Eye (tissue), 1 donor: ENCODE measurements around the gene BNC2.

ENCODE experiments used
- DNase-seq: peaks from one replicate; pipeline ENCODE4 v3.0.0-alpha.2; 2015

Gene BNC2

DNA sequence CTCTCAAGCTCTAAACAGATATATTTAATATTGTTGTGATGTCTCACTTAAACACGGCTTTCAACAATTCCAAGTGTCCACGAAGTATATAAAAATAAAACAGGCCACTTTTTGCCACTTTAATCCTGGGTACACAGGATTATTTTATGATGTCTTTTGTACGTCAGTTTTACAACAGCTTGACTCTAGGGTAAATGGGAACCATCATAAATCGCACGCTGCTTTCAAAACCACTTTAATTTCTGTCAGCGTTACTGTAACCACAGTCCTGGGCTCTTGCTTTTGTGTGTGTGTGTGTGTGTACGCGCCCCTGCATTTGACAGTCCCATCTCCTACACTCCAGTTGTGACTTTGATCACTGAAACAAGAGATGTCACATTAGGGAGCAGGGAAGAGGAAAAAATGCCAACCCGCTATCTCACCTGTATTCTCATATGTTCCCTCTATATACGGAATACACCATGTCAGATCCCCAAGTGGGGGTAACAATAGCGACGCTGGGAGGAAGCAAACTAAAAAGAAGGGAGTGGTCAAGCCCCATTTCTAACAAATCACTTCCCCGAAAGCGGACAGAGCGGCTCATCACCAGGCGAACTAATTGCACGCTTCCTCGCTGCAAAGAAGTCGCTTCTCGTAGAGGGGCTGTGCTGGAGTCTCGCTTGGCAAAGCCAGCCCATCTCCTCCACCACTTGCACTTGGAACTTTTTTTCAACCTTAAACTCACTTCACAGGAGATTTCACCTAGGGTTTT lies 1.2 kb downstream of the BNC2 start:
- DNase-seq = peak; percentile 73

DNA sequence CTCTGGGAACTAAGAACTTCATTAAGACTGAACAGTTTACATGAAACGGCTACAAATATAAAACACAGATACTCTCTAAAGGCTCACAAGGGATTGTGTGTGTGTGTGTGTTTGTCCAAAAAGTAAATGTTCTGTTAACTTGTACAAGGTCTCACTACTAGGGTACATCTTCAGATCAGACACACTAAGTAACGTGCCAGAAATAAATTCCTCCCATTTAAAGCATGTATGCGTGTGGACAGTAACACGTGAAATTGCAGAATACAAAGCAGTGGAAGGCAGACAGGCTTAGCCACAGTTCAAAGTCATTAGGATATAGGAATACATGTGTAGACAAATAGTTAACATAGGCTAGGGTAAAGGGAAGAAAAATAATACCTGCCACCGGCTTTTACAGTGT lies 1.8 kb downstream of the BNC2 start:
- peak; percentile 52 for DNase-seq

DNA sequence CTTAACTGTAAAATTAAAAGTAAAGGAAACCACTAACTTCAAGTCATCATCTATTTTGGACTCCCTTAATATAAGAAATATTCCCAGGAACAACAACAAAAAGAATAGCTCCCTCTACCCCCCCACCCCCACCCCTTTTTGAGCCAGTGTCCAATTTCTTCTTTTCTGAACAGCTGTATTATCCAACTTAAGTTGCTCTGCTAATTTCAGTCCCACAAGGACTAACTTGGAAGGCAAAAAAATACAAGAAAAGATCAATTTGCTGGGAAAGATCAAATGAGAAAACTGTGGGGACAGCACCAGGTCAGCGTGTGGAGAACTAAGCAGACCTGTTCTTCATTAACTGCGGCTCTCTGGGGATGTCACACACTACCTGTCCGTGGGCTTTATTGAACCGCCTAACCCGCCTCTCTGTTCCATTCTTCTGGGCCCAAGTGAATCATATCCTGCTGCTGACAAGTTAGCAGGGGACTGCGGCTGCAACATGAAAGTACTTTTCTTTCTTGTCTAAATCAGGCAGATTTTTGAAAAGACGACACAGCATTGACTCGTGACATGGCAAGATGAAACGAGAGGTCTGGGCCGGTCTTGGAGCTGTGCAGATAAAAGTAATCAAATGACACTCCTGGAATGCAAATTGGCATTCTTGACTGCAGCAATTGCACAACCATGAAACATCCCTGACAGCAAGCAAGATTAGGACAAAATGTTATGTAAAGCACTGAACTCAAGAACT lies 2.7 kb downstream of the BNC2 start:
- peak; percentile 52 for DNase-seq

DNA sequence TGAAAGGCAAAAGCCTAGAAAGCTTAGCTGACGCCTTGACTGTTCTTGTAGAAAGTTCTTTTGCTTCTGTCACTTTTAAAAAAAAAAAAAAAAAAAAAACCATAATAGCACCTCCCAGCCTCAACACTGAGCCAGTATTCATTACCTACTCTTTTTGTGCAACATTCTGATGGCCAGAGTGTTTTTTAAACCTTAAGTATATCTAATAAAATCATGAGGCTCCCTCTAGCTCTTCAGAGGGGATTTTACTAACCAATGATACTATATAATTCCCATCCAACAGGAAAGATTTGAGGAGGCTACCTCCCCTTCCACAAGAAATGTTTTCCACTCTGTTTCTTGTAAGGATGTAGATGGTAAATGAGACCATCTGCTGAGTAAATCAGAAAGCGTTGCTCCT lies 3.9 kb downstream of the BNC2 start:
- DNase-seq = peak; percentile 45

DNA sequence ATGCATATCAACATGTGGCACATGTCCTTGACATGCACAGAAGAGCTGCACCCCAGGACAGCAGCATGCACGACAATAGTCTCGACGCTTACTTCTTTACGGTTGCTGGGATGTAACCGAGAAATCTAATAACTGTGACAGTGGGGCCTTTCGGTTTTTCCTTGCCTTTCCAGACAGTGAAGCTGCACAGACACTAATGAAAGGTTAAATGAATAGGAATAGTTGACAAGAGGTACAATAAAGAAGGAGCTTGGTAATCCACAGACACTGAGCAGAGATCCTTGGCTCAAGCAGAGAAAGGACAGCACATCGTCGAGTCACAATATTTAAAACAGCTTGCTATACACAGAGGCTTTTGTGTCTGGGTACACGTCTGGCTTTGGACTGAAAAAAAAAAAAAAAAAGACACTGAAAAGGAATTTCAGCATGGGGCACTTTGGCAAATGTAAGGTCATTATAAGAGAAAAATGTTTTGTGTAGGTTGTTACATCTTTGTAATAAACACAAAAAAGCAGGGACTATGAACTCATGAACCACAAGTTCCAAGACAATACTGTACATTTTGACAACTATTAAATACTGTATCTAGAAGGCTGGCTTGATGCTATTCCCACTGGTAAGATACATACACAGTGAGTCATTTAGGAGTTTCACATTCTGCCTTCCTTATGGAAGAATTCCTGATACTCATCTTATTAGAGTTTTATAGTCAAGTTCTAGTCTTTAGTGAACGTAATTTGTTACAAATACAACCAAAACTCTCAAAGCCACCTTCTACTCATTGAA lies 5.6 kb downstream of the BNC2 start:
- peak; percentile 52 for DNase-seq

DNA sequence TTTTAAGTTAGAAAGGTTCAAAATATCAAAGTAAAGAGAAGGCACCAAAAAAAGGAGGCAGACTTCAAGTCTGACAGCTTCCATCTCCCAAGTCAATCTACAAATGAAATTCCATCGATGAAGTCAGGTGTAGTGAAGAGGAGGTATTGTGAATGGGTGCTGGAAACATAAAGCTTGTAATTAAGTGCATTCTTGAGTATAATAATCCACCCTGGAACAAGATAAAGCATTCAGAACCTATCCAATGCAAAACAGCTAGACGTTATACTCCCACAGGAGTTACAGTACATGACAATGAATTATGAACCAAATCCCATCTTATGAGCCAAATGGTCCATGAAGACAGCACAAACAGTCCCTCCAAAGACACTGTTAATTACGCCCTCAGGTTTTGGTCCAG lies 22.3 kb downstream of the BNC2 start:
- no peak for DNase-seq

DNA sequence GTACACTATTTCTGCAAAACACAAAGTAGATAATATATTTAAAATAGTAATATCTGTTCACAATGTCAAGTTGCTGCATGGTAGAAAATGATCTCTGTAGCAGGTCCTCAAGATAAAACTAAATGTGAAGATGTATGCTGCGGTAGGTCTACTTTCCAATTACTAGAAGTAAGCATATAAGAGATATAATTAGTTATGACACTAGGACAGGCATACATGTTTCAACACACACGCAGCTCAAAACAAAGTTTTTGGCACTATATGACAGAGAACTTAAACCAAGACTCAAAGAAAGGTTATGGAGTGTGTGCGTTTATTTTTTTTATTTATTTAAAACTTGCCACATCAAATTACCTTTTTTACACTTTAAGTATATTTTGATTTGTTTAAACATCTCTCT lies 23.5 kb downstream of the BNC2 start:
- DNase-seq = no peak

DNA sequence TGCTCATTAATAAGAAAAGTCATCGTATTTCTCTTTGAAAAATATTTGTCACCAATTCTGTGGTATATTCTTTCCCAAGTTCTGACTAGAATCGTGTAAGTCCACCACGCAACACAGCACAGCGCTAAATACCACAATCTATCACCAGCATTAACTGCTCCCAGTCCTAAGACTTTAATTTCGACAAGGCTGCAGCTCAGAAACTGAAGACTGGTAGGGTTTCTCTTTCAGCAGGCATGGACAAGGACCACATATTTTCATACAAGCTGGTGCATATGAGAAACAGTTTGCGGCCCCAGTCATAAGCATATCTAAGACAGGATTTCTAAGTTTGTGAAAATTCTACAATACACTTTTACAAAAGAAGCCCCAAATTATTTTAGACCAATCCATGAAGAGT lies 24.1 kb downstream of the BNC2 start:
- no peak for DNase-seq

DNA sequence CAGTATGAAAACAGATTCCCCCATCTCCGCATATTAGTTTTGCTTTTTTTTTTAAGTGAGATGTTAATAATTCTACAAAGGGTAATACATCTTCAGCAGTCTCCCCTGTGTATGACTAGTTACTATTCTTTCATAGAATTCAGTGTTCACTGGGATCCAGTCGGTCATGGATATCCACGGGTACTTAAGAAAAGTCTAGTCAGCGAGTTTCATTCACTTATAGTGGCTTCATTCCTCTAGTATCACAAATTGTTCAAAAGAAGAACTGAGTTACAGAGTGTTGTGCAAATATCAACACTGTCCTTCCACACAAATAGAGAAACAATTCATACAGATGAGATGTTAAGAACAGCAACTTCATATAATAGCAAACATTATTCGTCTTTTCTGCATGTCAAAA lies 35.7 kb downstream of the BNC2 start:
- no peak for DNase-seq

DNA sequence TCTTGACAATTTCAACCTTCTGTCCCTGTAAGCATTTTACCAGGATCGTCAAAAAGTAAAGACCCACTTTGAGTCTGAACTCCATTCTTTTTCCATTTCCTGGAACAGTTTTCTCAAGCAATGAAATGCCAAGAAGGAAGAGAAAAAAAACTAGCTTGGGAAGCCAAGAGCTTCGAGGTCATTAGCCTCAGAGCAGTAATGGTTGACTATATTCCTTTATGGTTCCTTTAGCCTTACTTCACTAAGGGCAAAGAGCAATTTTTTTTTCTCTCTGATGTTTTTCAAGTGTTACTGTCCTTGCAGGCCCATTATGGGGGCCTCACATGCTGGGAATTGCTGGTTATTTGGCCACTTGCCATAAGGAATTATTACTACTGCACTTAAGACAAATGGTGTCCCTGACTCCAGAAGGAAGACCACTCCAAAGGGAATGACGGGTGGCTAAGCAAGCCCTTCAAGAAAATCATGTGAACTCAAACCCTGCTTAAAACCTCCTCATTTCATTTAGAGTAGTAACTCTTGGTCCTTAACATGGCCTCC lies 37.1 kb downstream of the BNC2 start:
- no peak for DNase-seq

DNA sequence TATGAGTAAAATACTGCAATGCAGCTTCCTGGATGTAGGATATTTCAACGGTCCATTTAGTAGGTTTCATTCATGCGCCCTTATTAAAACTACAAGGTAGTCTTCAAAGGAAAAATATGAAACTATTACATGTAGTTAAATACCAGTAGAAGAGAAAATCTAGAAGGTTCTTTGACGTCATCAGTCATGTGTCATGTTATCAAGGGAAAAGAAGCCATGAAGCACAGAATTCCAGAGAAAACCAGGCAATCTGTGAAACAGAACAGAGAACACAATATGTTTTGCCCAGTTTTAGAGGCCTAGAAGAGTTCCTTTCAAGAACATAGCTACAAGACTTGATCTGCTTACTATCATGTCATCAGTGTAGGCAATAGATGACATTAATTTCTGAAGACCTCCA lies 38.4 kb downstream of the BNC2 start:
- DNase-seq = no peak

DNA sequence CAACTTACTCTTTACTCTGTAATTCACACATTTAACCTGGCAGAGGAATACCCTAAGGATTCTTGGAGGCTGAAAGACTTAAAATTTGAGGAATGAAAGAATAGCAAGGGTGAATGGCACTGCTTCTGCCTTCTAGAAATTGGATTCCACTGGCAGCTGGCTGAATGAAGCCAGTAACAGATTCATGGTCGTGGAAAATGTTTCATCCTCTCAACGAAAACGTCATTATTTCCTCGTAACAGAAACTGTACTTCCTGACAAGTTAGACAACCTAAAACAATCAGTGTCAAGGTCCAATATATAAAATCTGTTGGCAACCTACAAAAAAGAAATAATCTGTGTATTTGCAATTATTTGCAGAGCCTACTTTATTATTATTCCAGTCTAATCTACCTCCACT lies 39.7 kb downstream of the BNC2 start:
- no peak for DNase-seq

DNA sequence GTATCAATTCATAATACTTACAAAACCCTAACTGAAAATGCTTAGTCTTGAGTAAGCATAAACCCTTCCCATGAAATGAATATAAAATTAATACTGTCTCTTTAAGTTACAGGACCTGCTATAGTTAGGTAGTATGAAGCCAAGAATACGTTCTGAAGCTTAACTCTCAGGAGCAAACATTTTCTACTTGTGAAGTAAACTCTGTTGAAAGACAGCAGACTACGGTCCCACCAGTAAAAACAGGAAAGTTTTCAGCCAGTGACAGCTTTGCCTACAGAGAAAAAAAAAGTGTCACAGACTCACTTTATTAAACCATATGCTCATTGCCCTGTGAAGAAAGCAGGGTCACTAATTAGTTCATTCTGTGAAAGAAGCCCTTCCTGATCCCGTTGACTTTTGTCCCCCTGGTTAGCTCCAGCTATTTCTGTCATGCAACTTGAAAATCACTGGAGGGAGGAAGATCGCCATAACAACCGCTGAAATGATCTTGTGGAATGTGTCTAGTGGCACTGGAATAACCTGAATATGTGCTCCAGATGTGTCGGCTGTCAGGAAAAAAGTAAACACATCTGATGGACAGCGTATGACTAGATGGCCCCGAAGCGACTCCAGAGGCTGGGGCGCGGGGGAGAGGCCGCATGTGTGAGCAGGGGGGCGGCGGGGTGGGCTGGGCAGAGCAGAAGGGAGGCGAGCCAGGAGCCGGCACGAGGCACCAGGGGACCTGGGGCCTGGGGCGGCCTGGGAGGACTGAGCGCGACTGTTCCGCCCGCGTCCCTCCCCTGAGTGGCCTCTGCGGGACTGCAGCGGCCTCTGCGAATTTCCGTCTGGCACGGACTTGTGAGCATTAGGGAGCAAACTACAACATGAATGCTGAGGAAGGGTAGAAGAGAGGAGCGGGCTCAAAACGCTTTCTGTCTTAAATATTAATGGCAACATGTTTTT lies 41.9 kb downstream of the BNC2 start:
- DNase-seq = peak; percentile 92

DNA sequence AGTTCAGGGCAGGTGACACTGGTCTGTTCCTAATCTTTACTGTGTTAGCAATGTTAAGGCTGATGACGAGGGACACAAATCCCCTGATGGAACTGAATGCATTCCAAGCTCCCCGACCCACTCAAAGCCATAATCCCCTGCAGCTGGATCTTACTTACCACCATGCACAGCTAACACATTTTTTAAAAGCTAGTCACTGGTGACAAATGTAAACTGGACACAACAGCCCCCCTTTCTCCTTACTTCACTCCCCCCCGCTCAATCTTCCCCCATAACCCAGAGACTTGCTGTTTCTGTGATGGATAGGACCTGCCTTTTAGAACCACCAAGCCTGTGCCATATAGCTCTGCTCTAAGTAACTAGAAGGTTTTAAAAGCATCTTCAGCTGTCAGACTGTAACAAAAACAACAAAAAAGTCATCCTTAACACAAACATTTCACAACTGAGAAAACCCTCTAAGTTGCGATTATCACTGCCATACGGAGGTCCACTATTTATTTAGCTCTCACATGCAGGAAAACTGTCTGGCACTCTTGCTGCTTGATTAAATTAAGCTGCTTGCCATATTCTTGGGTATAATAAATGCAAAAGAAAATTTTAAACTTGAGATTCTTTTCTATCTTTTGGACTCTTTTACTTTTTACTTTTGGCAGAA lies 44.4 kb downstream of the BNC2 start:
- DNase-seq = peak; percentile 72

DNA sequence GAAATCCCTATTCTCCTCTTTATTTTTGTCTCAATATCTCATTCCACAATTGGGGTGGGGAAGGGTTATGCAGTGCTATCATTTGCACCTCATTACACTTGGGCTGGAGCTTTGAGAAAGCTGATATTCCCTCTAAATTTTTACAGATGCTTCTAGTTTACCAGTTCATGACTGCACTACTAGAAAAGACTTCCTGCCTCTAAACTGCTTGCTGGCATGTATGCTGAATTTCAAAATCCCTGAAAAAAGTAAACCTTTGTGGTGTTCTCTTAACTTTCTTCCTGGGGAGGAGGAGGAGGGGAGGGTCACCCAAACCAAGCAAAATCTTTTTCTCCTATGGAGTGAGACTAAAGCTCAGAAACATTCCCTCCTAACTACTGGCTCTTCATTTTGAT lies 45.1 kb downstream of the BNC2 start:
- DNase-seq = no peak

DNA sequence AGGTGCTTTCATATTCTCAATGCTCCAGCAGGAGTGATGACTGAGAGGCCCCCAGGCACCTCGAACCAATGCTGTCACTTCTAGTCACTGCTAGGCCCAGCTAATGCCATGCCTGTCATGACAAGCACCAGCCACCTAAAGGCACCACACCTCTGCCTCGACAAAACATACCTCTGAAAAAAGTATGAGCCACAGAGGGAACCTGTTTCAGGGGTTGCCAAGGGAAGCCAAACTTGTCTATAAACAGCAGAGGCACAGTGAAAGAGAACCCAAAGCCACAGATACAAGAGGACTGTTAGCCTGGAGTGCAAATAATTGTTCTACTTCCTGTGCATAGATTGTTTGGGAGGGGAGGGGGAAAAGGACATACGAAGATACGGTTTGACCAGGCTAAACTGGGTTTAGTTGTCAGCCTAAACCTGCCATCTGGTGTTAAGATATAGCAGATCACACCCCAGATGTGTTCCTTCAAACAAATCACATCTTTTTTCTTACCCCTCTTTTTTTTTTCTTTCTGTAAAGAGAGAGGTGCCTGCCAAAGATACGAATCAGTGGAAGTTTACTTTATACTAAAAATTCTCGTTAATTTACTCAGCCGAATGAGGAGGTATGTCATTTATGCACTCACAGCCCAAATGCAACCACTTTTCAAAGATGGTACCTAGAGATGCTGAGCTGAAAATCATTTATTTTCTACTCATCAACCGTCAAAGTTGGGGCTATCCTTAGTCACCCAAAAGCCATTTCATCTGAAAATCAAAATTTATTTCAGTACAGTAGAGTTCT lies 45.7 kb downstream of the BNC2 start:
- peak; percentile 52 for DNase-seq

DNA sequence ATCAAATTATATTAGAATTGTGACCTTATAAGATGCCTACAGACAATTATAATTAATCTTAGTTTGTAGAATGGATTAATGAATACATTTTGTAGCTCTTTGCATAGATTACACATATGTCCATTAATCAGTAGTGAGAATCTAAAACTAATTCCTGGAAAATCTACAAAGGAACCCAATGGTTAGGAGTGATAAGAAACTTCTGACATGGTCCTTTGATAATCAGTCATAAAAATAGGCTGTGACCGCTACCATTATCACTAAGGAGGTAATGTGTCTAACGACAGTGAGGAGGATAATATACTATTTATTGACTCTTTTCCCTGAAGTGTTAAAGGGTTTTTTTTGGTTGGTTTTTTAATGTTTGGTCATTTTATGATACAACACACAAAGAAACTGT lies 46.6 kb downstream of the BNC2 start:
- no peak for DNase-seq

DNA sequence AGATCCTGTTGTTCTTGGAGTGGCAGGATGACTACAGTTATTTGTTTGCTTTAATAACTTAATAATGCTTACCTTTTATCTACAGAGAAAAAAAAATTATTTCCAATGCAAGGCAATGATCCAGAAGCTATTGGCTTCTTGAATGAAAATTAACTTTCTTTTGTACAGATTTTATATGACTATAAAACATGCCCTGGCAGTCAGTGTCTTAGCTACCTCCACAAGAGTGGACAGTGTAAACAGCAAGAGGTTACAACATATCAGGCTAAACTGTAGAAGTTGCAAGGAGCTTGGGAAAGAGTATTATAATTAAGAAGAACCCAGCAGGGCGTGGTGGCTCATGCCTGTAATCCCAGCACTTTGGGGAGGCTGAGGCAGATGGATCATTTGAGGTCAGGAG lies 49.1 kb downstream of the BNC2 start:
- DNase-seq = no peak

DNA sequence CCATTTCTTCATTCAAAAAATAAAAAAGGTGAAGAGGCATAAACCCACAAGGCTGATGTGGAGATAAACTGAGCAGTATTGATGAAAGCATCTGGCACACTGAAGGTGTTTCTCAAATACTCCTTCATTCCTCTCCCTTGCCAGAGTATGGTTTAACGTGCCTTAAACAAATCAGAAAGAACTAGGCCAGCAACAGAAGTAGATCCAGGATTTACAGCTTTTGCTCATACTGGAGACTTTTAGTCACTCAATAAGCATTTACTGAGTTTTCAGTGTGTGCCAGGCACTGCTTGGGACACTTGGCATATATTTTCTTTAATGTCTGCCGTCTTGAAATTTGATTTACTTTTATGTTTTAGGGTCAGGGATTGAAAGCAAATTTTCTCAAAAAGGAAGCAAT lies 53.0 kb downstream of the BNC2 start:
- DNase-seq = no peak

DNA sequence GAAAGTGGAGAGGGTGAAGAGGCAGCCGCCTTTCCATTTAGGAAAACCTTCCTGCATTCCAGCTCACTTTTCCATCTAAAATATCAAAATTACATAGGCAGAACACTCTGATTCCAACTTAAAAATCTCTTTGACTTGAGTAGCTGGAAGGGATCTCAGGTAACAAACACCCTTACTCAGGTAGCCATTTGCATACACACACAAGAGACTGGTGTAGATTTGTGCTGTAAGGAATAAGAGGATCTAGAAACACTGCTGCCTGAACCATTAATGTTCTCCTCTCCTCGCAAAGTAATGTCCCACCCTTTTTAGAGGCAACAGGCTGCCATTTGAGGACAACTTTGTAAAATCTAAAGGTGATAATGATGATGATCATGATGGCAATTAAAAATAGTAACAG lies 53.5 kb downstream of the BNC2 start:
- DNase-seq = no peak

DNA sequence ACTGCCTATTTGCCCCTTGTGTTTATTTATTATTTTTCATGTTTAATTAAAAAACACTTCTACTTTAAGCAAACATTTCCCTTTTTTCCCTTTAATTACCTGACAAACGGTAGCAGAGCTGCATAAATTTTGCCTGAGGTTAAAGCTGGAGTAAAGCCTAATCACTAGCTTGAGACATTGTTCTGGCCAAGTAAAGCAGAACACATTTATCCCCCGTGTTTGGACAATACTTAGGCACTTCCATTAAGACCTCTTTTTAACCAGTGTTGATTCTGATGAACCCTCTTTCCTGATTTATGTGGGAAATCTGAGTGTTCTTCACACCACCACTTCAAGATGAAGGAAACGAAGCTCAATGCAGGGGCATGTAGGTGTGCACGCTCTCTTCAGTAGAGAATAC lies 54.5 kb downstream of the BNC2 start:
- DNase-seq = no peak
